Activated T-cell treated with anti-CD3 and anti-CD28 coated beads, Interleukin-2, amount 50 U/mL, for 4 hours (primary cell): ENCODE results near the gene PLEKHM2. TPM values are rescaled to one million over a fixed set of nuclear protein-coding genes. Genes with fewer than 3 reads are reported as not detected.

Experiments used
- ATAC-seq, 2 donors: fragments of 200-7000 bp; cut with Tn5 transposase; one replicate each; pipeline ENCODE4 v1.10.0; 2021
- DNase-seq: peaks from one replicate; pipeline ENCODE4 v3.0.0-alpha.2; 2020
- H3K27me3 Mint-ChIP-seq: one replicate; pipeline ENCODE4 v1.8.0; 2021; ENCODE audit warnings: low read depth, mixed read lengths
- H3K36me3 Mint-ChIP-seq: one replicate; pipeline ENCODE4 v1.8.0; 2022; ENCODE audit warnings: mixed read lengths; ENCODE audit not compliant: insufficient read depth
- H3K4me1 Mint-ChIP-seq: one replicate; pipeline ENCODE4 v1.8.0; 2021; ENCODE audit warnings: low read depth, mixed read lengths
- H3K4me3 Mint-ChIP-seq: one replicate; pipeline ENCODE4 v1.8.0; 2021; ENCODE audit warnings: mild to moderate bottlenecking, moderate library complexity, mixed read lengths
- H3K9me3 Mint-ChIP-seq: one replicate; pipeline ENCODE4 v1.8.0; 2021; ENCODE audit warnings: mixed read lengths
- total RNA-seq, 3 donors: library from RNA; stranded (reverse); gene quantifications; one replicate each; pipeline ENCODE4 v1.2.1, GENCODE V29; 2021

The PLEKHM2 gene
- total RNA-seq, 3 donors from 2014 or later: 58.1 to 67.5 (median 62.1) TPM

DNA sequence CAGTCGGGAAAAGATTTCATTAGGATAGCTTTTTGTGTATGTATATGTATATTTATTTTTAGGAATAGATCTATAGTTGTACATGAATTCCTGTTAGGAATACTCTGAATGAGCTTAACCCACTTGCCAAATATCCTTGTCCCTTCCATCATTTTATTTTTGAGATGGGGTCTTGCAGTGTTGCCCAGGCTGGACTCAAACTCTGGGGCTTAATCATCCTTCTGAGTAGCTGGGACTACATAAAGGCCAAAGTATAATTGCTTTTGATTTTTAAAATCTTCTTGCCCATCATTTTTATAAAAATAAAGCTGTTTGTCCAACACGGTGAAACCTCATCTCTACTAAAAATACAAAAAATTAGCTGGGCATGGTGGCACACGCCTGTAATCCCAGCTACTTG, 20.2 kb upstream of the PLEKHM2 start:
- no peak for DNase-seq
- no peaks in the 10 kb centered on the region for H3K9me3 Mint-ChIP-seq
- no peak overlapping the region for H3K4me3 Mint-ChIP-seq
- no peaks in the 10 kb centered on the region for H3K4me1 Mint-ChIP-seq
- H3K36me3 Mint-ChIP-seq: peaks cover 39% of the 10 kb centered on the region
- no peaks in the 10 kb centered on the region for H3K27me3 Mint-ChIP-seq
- no peak for ATAC-seq

DNA sequence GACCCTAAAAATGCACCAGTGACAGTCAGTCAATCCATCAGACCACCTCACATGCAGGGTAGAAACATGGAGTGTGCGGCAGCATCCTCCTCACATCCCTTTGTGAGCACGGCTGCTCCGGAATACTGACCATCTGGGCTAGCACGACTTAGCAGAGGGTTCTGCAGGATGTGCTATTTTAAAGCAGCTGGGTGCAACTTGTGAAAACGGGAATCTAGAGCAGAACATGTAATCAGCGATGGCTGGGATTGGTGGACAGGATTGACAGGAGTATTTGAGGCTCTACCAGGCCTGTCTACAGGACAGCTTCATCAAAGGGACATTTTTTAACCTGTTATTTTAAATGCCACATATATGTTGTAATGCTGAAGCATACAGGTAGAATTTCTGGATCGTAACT, 16.8 kb upstream of the PLEKHM2 start:
- Mint-ChIP-seq H3K4me3 (no peak overlapping the region), H3K9me3 (no peaks in the 10 kb centered on the region), H3K4me1 (no peaks in the 10 kb centered on the region), H3K27me3 (no peaks in the 10 kb centered on the region), H3K36me3 (peaks cover 9% of the 10 kb centered on the region)
- ATAC-seq: no peak
- no peak for DNase-seq

DNA sequence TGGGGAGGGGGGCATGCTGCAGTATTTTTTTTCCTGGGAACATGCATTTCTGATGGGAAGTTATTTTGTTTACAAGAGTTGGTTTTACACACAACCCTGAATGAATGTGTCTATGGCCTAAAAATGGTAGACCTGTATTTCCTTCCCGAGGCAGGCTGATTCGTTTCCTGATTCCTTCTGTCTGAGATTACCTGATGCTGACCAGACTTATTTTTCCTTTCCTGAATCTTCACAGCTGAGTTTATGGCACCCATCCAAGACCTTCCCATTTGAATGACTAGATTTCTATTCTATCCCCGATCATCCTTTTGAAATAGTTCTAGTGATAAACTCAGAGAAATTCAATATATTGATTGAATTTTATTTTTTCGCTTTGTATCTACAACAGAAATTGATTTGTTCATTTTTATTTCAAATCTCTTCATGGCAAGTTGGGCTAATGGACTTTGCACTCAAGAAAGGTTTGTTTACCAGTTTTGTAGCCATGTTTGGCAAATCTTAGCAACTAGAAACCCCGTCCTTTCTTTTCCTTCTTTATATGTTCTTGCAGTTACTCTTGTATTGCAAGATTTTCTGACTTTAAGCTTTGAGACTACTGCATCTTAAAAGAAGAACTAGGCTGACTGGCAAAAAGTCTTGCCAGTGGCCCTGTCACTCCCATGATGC, 15.9 kb upstream of the PLEKHM2 start:
- Mint-ChIP-seq H3K4me1 (no peaks in the 10 kb centered on the region), H3K9me3 (no peaks in the 10 kb centered on the region), H3K36me3 (peaks cover 7% of the 10 kb centered on the region), H3K27me3 (no peaks in the 10 kb centered on the region), H3K4me3 (no peak overlapping the region)
- DNase-seq: no peak
- ATAC-seq: no peak

DNA sequence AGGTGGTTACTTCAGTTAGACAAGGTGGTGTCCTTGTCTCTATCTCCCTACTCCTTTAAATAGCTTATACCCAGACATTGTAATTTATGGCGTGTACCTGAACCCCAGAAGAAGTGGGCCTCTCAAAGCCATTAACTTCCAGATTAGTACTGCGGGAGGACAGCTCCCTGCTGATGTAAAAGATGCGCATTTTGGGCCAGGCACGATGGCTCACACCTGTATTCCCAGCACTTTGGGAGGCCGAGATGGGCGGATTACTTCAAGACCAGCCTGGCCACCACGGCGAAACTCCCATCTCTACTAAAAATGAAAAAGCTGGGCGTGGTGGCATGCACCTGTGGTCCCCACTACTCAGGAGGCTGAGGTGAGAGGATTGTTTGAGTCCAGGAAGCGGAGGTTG, 15.0 kb upstream of the PLEKHM2 start:
- H3K4me3 Mint-ChIP-seq: no peak overlapping the region
- no peaks in the 10 kb centered on the region for H3K4me1 Mint-ChIP-seq
- ATAC-seq (no peak), DNase-seq (no peak)
- H3K9me3 Mint-ChIP-seq: no peaks in the 10 kb centered on the region
- peaks cover 7% of the 10 kb centered on the region for H3K36me3 Mint-ChIP-seq
- no peaks in the 10 kb centered on the region for H3K27me3 Mint-ChIP-seq

DNA sequence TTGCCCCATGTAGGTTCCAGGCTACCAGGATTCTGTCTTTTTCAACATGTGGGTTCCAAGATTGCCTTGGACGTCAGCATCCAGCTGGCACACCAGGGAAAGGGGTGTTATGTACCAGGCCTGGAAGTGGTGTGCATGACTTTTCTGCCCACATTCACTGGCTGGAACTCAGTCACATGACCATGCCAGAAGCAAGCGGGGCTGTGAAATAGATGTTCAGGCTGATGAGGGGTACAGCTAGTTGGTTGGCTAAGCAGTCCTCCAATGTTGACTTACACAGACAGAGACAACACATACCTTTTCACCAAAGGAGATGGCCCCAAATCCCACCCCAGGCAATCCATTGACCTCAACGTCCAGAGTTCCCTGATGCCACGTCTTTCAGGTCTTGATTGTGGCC, 14.3 kb upstream of the PLEKHM2 start:
- DNase-seq (no peak), ATAC-seq (no peak)
- H3K4me1 Mint-ChIP-seq: no peaks in the 10 kb centered on the region
- no peak overlapping the region for H3K4me3 Mint-ChIP-seq
- no peaks in the 10 kb centered on the region for H3K27me3 Mint-ChIP-seq
- peaks cover 7% of the 10 kb centered on the region for H3K36me3 Mint-ChIP-seq
- H3K9me3 Mint-ChIP-seq: no peaks in the 10 kb centered on the region

DNA sequence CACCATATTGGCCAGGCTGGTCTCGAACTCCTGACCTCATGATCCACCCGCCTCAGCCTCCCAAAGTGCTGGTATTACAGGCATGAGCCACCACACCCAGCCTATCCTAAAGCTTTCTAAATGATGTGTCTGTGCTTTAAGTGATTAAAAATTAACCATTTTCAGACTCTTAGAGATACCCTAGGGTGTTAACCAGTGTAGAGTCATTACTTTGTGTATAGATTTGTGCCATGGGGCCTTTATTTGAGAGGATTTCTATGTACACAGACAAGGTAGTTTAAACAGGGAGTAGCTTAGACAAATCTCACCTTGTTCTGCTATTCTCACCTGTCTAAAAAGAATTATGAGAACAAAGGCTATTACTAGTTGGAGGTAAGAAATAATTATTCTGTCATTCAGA, 12.7 kb upstream of the PLEKHM2 start:
- no peaks in the 10 kb centered on the region for H3K4me1 Mint-ChIP-seq
- DNase-seq (no peak), ATAC-seq (no peak)
- H3K36me3 Mint-ChIP-seq: peaks cover 3% of the 10 kb centered on the region
- H3K9me3 Mint-ChIP-seq: no peaks in the 10 kb centered on the region
- H3K27me3 Mint-ChIP-seq: no peaks in the 10 kb centered on the region
- no peak overlapping the region for H3K4me3 Mint-ChIP-seq

DNA sequence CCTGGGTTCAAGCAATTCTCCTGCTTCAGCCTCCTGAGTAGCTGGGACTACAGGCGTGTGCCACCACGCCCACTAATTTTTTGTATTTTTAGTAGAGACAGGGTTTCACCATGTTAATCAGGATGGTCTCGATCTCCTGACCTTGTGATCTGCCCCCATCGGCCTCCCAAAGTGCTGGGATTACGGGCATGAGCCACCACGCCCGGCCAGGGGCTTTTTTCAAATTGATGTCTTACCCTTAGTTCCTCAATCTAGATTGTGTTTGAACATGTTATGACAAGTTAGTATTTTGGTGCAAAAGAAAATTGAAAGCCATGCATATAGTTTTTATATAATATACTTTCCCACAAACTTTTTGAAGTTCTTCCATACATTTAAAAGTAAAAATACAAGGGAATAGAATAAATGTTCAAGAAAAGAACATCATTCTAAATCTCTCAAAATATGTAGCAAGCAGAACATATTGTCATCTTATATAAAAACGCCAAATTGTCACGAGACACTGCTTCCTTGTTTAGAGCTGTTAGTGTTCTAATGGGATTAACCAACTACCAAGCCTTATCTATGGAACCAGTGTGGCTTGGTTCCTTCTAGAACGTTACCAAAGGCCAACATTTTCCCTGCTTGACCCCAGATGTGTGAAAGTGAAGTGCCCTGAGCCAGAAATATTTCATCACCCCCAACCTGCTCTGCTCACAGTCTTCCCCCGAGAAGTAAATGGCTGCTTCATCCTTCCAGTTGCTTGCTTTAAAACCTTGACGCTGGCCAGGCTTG, 9.5 kb upstream of the PLEKHM2 start:
- no peaks in the 10 kb centered on the region for H3K9me3 Mint-ChIP-seq
- no peak overlapping the region for H3K4me3 Mint-ChIP-seq
- ATAC-seq (no peak), DNase-seq (no peak)
- no peaks in the 10 kb centered on the region for H3K27me3 Mint-ChIP-seq
- H3K4me1 Mint-ChIP-seq: no peaks in the 10 kb centered on the region
- no peaks in the 10 kb centered on the region for H3K36me3 Mint-ChIP-seq

DNA sequence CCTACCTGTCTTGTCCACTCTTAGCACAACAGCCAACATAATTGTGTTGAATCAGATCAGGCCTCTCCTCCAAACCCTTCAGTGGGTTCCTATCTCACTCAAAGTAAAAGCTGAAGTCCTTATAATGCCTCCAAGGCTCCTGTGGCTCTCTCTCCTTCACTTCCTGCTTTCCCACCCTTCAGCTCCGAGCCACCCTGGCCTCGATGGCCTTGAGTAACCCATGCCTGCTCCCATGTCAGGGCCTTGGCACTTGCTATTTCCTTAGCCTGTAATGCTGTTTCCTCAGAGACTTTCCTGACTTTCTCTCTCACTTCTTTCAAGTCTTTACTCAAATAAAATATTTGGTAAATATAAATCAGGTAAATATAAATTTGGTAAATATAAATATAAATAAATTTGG, 8.1 kb upstream of the PLEKHM2 start:
- H3K4me1 Mint-ChIP-seq: peaks cover 6% of the 10 kb centered on the region
- no peak overlapping the region for H3K4me3 Mint-ChIP-seq
- H3K36me3 Mint-ChIP-seq: no peaks in the 10 kb centered on the region
- no peak for DNase-seq
- H3K9me3 Mint-ChIP-seq: no peaks in the 10 kb centered on the region
- H3K27me3 Mint-ChIP-seq: no peaks in the 10 kb centered on the region
- no peak for ATAC-seq

DNA sequence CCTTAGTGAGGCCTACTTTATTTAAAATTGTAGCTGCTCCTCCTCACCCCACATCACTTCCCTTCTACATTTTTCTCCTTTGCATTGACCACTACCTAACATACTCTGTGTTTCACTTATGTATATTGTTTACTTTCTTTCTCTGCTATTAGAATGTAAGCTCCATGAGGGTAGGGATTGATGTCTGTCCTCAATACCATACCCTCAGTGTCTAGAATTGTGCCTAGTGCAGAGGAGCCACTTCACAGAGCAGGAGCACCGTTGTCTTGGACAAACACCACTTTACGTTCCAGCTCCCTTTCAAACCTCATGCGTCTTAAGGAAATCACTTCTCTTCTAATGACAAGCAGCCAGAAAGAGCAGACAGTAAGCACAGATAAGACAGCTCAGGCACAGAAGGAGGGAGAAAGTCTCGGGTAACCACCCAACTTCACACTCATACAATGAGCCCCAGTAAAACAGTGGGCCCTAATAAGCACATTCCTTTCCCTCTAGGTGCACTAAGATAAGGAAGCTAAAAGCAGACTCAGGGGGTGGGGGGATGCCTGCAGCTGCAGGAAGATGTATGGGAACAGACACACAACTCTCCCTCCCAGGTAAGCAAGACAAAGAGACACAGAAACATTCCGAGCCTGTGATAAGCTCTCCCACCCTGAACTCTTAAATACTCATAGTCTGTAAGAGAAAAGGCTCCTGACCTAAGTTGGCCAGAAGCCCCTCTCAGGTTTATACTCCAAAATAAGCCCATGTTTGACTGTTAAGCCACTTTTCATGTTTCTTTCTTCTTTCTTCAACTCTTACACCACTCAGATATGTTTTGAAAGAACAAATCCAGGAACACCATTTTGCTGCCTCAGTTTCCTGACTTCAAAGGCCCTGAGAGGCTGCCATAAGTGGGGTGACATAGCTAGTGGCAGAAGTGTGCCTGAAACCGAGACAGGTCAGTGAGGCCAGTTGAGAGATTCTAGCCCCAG, 7.1 kb upstream of the PLEKHM2 start:
- H3K4me3 Mint-ChIP-seq: no peak overlapping the region
- ATAC-seq (no peak), DNase-seq (no peak)
- no peaks in the 10 kb centered on the region for H3K9me3 Mint-ChIP-seq
- H3K4me1 Mint-ChIP-seq: peaks cover 9% of the 10 kb centered on the region
- H3K27me3 Mint-ChIP-seq: no peaks in the 10 kb centered on the region
- H3K36me3 Mint-ChIP-seq: no peaks in the 10 kb centered on the region

DNA sequence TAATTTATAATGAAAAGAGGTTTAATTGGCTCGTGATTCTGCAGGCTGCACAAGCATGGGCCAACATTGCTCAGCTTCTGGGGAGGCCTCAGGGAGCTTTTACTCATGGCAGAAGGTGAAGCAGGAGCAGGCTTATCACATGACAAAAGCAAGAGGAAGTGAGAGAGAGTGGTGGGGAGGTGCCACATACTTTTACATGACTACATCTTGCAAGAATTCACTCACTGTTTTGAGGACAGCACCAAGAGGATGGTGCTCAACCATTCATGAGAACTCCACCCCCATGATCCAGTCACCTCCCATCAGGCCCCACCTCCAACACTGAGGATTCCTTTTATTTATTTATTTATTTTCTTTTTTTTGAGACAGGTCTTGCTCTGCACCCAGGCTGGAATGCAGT, 5.5 kb upstream of the PLEKHM2 start:
- DNase-seq (no peak), ATAC-seq (peak; percentile 37 to 56)
- H3K4me3 Mint-ChIP-seq: no peak overlapping the region
- H3K36me3 Mint-ChIP-seq: no peaks in the 10 kb centered on the region
- H3K4me1 Mint-ChIP-seq: peaks cover 12% of the 10 kb centered on the region
- H3K27me3 Mint-ChIP-seq: no peaks in the 10 kb centered on the region
- no peaks in the 10 kb centered on the region for H3K9me3 Mint-ChIP-seq

DNA sequence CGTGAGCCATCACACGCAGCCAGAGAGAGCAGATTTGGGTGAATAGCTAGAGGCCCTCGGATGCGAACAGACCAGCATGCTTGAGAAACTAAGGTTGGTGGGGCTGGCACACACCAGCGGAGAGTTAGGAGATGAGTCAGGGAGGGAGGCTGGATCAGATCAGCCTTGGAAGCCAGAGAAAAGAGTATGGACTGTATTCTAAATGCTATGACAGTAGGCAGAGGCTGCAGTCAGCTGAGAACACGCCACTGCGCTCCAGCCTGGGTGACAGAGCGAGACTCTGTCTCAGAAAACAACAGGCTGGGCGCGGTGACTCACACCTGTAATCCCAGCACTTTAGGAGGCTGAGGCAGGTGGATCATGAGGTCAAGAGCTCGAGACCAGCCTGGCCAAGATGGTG, 4.0 kb upstream of the PLEKHM2 start:
- H3K4me1 Mint-ChIP-seq: peaks cover 15% of the 10 kb centered on the region
- H3K27me3 Mint-ChIP-seq: no peaks in the 10 kb centered on the region
- no peak for DNase-seq
- no peak for ATAC-seq
- H3K9me3 Mint-ChIP-seq: no peaks in the 10 kb centered on the region
- no peaks in the 10 kb centered on the region for H3K36me3 Mint-ChIP-seq
- no peak overlapping the region for H3K4me3 Mint-ChIP-seq

DNA sequence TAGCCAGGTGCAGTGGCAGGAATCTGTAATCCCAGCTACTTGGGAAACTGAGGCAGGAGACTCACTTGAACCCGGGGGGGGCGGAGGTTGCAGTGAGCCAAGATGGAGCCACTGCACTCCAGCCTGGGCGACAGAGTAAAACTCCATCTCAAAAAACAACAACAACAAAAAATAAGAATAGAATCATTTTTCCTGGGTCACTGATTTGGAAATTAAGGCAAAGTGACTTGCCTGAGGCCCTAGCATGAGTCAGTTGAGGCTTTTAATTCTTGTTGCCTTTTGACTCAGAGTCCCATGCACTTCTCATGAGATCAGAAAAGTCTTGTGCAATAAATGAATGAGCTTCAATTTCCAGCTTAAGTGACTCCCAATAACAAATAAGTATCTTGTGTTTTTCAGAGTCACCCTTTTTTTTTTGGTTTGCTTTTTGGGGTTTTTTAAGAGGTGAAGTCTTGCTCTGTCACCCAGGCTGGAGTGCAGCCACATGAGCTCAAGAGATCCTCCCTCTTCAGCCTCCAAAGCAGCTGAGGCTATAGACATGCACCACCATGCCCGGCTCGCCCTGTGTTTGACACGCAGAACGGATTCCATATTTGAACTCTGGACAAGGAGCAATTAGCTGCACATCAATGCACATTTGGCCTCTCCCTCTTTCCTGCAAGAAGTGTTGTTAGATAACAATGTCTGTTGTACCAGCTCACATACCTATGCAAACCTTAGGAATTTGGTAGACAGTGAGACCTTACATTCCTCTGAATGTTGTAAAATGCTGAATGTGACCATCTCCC, 3.4 kb upstream of the PLEKHM2 start:
- no peak for DNase-seq
- no peaks in the 10 kb centered on the region for H3K27me3 Mint-ChIP-seq
- H3K4me3 Mint-ChIP-seq: peak overlapping the region; percentile 17
- no peaks in the 10 kb centered on the region for H3K9me3 Mint-ChIP-seq
- ATAC-seq: peak; percentile 35 to 39
- H3K4me1 Mint-ChIP-seq: peaks cover 20% of the 10 kb centered on the region
- no peaks in the 10 kb centered on the region for H3K36me3 Mint-ChIP-seq

DNA sequence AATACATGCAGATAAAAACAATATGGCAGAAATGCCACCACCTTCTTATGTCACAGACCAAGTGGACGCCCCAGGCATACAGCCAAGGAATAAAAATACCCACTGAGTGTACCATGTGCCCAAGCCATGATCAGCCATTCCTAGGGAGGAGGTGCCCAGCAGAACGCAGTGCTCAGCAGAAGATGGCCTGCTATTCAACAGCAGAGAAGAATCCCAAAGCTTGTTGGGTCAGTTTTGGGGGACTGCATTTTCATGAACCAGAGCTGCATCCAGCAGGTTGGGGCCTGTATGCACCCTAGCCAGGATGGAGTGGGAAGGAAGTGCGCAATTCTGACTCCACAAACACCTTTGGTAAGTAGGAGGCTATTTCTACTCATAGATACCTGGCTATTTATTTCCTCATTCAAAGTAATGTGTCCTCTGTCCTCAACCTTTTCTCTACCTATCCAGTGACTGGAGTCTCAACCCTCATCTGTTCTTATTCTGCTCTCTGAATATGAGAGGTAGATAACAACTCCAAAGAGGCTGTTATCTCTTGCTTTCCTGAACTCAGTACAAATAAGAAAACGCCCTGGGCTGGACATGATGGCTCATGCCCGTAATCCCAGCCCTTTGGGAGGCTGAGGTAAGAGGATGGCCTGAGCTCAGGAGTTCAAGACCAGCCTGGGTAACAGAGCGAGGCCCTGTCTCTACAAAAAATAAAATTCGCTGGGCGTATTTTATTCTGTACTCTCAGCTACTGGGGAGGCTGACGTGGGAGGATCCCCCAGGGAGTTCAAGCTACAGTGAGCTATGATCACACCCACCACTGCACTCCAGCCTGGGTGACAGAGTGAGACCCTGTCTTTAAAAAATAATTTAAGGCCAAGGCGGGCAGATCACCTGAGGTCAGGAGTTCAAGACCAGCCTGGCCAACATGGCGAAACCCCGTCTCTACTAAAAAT, 2.5 kb upstream of the PLEKHM2 start:
- H3K27me3 Mint-ChIP-seq: no peaks in the 10 kb centered on the region
- peaks cover 25% of the 10 kb centered on the region for H3K4me1 Mint-ChIP-seq
- H3K4me3 Mint-ChIP-seq: peak overlapping the region; percentile 76
- DNase-seq (no peak), ATAC-seq (no peak)
- no peaks in the 10 kb centered on the region for H3K9me3 Mint-ChIP-seq
- no peaks in the 10 kb centered on the region for H3K36me3 Mint-ChIP-seq
